Astrocyte (in vitro differentiated cells and primary cell): ENCODE results near the gene PHF12. TPM values are rescaled to one million over a fixed set of nuclear protein-coding genes. Genes with fewer than 3 reads are reported as not detected.

ENCODE experiments used
- DNase-seq: peaks from one replicate; pipeline ENCODE4 v3.0.0-alpha.2; 2010; ENCODE audit warnings: low read depth
- FAIRE-seq: peaks from 2 replicates; lab custom pipeline; 2011; peaks lifted over from hg19 to GRCh38; lab: Jason Lieb, UNC
- H2AFZ ChIP-seq: 2 replicates; pipeline ENCODE4 v1.6.0; 2012; ENCODE audit warnings: low read depth, low read length, inconsistent platforms
- H3K27ac ChIP-seq: 2 replicates; pipeline ENCODE4 v1.5.1; 2011; ENCODE audit warnings: low read depth, low read length, inconsistent platforms
- H3K27me3 ChIP-seq: 2 replicates; pipeline ENCODE4 v1.6.0; 2011; ENCODE audit warnings: low read length, inconsistent platforms; ENCODE audit not compliant: insufficient read depth
- H3K36me3 ChIP-seq: 2 replicates; pipeline ENCODE4 v1.5.1; 2011; ENCODE audit warnings: low read length, inconsistent platforms; ENCODE audit not compliant: insufficient read depth
- H3K4me1 ChIP-seq: 2 replicates; pipeline ENCODE4 v1.5.1; 2011; ENCODE audit warnings: low read length, inconsistent platforms; ENCODE audit not compliant: insufficient read depth
- H3K4me2 ChIP-seq: 2 replicates; pipeline ENCODE4 v1.6.0; 2012; ENCODE audit warnings: low read length, inconsistent platforms
- H3K4me3 ChIP-seq: 2 replicates; pipeline ENCODE4 v1.5.1; 2011; ENCODE audit warnings: low read depth, mild to moderate bottlenecking, low read length, inconsistent platforms; ENCODE audit not compliant: insufficient read depth
- H3K79me2 ChIP-seq: 2 replicates; pipeline ENCODE4 v1.6.0; 2012; ENCODE audit warnings: mild to moderate bottlenecking, low read length, inconsistent platforms; ENCODE audit not compliant: insufficient read depth
- H3K9ac ChIP-seq: 2 replicates; pipeline ENCODE4 v1.6.0; 2012; ENCODE audit warnings: mild to moderate bottlenecking, low read length, inconsistent platforms
- H3K9me3 ChIP-seq: 2 replicates; pipeline ENCODE4 v1.5.1; 2012; ENCODE audit warnings: low read depth, mild to moderate bottlenecking, low read length, inconsistent platforms; ENCODE audit not compliant: insufficient read depth
- H4K20me1 ChIP-seq: 2 replicates; pipeline ENCODE4 v1.6.0; 2012; ENCODE audit warnings: low read length, inconsistent platforms; ENCODE audit not compliant: insufficient read depth
- H3K27ac Mint-ChIP-seq: one replicate; pipeline ENCODE4 v1.8.0; 2021; ENCODE audit warnings: mild to moderate bottlenecking, mixed read lengths; ENCODE audit not compliant: unreplicated experiment
- H3K27me3 Mint-ChIP-seq: one replicate; pipeline ENCODE4 v1.8.0; 2021; ENCODE audit warnings: low read depth, mixed read lengths; ENCODE audit not compliant: unreplicated experiment
- H3K36me3 Mint-ChIP-seq: one replicate; pipeline ENCODE4 v1.8.0; 2021; ENCODE audit warnings: low read depth, mixed read lengths; ENCODE audit not compliant: unreplicated experiment
- H3K4me1 Mint-ChIP-seq: one replicate; pipeline ENCODE4 v1.8.0; 2021; ENCODE audit warnings: low read depth, mixed read lengths; ENCODE audit not compliant: unreplicated experiment
- H3K4me3 Mint-ChIP-seq: one replicate; pipeline ENCODE4 v1.8.0; 2021; ENCODE audit warnings: mild to moderate bottlenecking, moderate library complexity, mixed read lengths; ENCODE audit not compliant: unreplicated experiment
- H3K9me3 Mint-ChIP-seq: one replicate; pipeline ENCODE4 v1.8.0; 2021; ENCODE audit warnings: mild to moderate bottlenecking, mixed read lengths; ENCODE audit not compliant: unreplicated experiment
- EZH2 ChIP-seq: IDR thresholded peaks from 2 replicates; pipeline ENCODE4 v1.6.1; 2012; ENCODE audit warnings: mild to moderate bottlenecking, low read length, inconsistent platforms; ENCODE audit not compliant: insufficient read depth
- total RNA-seq: library from RNA; stranded (reverse); gene quantifications from 2 replicates; pipeline ENCODE4 v1.2.1, GENCODE V29; 2021
- TF ChIP-seq, protein P1 (sequence below): IDR thresholded peaks from 2 replicates; pipeline ENCODE4 v1.5.1; 2011; ENCODE audit warnings: low read depth, mild to moderate bottlenecking, inconsistent platforms, low read length, moderate library complexity; ENCODE audit not compliant: insufficient read depth

The PHF12 gene
- total RNA-seq, 1 donor from 2014 or later, result 41.6 TPM

DNA sequence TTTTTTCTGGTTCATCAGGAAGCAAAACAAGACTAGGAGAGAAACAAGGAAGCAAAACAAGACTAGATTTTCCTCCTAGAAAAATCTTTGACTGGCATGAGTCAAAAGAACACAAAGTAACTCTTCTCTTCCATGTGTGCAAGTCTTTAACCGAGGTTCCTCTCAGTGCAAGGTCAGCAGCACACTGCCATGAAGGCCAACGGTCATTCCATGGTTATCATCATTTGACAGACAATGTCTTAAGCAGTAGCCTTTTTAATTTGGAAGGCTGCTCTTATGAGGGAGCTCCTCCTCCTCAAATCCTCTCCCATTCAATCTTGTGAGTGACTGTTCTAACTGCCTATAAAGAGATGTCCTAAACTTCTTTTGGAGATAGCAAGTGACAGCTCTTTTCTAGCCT lies 33.0 kb downstream of the PHF12 start:
- H3K4me3 ChIP-seq, result no peak overlapping the region
- H3K4me1 ChIP-seq, result no peaks in the 10 kb centered on the region
- Mint-ChIP-seq H3K27ac (no peak overlapping the region), H3K27me3 (no peaks in the 10 kb centered on the region), H3K4me3 (no peak overlapping the region), H3K36me3 (peaks cover 45% of the 10 kb centered on the region), H3K4me1 (no peaks in the 10 kb centered on the region), H3K9me3 (no peaks in the 10 kb centered on the region)
- H3K9ac ChIP-seq, result no peak overlapping the region
- no peaks in the 10 kb centered on the region for H3K9me3 ChIP-seq
- peaks cover 88% of the 10 kb centered on the region for H4K20me1 ChIP-seq
- TF ChIP-seq, protein P1, sequence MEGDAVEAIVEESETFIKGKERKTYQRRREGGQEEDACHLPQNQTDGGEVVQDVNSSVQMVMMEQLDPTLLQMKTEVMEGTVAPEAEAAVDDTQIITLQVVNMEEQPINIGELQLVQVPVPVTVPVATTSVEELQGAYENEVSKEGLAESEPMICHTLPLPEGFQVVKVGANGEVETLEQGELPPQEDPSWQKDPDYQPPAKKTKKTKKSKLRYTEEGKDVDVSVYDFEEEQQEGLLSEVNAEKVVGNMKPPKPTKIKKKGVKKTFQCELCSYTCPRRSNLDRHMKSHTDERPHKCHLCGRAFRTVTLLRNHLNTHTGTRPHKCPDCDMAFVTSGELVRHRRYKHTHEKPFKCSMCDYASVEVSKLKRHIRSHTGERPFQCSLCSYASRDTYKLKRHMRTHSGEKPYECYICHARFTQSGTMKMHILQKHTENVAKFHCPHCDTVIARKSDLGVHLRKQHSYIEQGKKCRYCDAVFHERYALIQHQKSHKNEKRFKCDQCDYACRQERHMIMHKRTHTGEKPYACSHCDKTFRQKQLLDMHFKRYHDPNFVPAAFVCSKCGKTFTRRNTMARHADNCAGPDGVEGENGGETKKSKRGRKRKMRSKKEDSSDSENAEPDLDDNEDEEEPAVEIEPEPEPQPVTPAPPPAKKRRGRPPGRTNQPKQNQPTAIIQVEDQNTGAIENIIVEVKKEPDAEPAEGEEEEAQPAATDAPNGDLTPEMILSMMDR, result no peak
- TF ChIP-seq EZH2, result no peak
- no peaks in the 10 kb centered on the region for H3K27me3 ChIP-seq
- no peak overlapping the region for H3K4me2 ChIP-seq
- H3K27ac ChIP-seq, result no peak overlapping the region
- no peak for FAIRE-seq
- peaks cover 7% of the 10 kb centered on the region for H3K79me2 ChIP-seq
- peaks cover 66% of the 10 kb centered on the region for H3K36me3 ChIP-seq
- DNase-seq, result no peak
- no peak overlapping the region for H2AFZ ChIP-seq

DNA sequence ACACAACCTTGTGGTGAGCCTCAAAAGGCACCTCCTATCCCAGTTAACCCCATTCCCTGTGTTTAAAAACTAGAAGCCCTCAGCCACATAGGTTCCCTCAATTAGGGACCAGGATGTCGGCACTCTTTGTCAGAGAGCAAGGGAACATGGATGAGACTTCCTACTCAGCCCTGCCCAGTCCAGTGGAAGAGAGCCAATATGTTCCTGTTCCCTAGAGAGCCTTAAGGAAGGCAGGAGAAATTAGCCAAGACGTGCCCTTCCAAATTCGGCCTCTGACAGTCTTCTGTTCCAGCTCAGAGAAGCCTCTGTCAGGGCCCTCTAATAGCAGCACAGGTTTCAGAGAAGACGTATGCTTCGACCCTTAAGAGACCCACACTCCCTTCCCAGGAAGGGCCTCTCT lies 33.9 kb downstream of the PHF12 start:
- Histone ChIP-seq H4K20me1 (peaks cover 89% of the 10 kb centered on the region), H3K9ac (no peak overlapping the region)
- no peak overlapping the region for H3K27ac Mint-ChIP-seq

DNA sequence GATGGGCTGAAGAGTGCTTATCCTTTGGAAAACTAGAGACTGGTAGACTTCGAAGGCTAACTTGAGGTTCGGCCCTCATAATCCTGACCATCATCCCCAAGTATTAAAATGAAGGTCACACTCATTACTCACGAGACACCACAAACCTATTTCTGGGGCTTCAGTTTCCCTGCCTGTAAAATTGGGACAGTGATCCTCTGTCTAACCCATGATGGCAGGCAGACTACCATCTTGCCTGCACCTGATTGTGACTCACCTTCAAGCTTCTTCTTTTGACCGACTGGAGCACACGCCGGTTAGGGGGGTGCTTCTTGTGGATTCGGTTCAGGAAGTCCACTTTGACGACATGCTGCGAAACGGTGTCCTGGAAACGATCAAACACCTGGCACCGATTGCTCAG lies 34.3 kb downstream of the PHF12 start:
- H2AFZ ChIP-seq, result no peak overlapping the region
- no peaks in the 10 kb centered on the region for H3K9me3 Mint-ChIP-seq
- FAIRE-seq, result no peak
- H3K36me3 ChIP-seq, result peaks cover 75% of the 10 kb centered on the region
- no peak overlapping the region for H3K4me2 ChIP-seq
- H3K4me3 Mint-ChIP-seq, result no peak overlapping the region
- H3K27me3 Mint-ChIP-seq, result no peaks in the 10 kb centered on the region
- no peaks in the 10 kb centered on the region for H3K4me1 Mint-ChIP-seq
- no peak overlapping the region for H3K4me3 ChIP-seq
- no peak overlapping the region for H3K9ac ChIP-seq
- H3K36me3 Mint-ChIP-seq, result peaks cover 45% of the 10 kb centered on the region
- H3K27me3 ChIP-seq, result no peaks in the 10 kb centered on the region
- no peak for DNase-seq
- H3K4me1 ChIP-seq, result no peaks in the 10 kb centered on the region
- TF ChIP-seq EZH2, result no peak
- TF ChIP-seq, protein P1, result no peak
- H3K27ac Mint-ChIP-seq, result no peak overlapping the region
- peaks cover 7% of the 10 kb centered on the region for H3K79me2 ChIP-seq
- peaks cover 89% of the 10 kb centered on the region for H4K20me1 ChIP-seq
- no peaks in the 10 kb centered on the region for H3K9me3 ChIP-seq
- no peak overlapping the region for H3K27ac ChIP-seq

More for the DNA sequence above, 33.9 kb downstream of the PHF12 start:
- no peak for TF ChIP-seq EZH2
- TF ChIP-seq, protein P1, result no peak
- no peaks in the 10 kb centered on the region for H3K9me3 ChIP-seq
- H2AFZ ChIP-seq, result no peak overlapping the region
- FAIRE-seq, result no peak
- H3K9me3 Mint-ChIP-seq, result no peaks in the 10 kb centered on the region
- H3K4me1 ChIP-seq, result no peaks in the 10 kb centered on the region
- peaks cover 7% of the 10 kb centered on the region for H3K79me2 ChIP-seq
- H3K4me2 ChIP-seq, result no peak overlapping the region
- no peak overlapping the region for H3K4me3 ChIP-seq
- H3K36me3 ChIP-seq, result peaks cover 71% of the 10 kb centered on the region
- H3K27me3 Mint-ChIP-seq, result no peaks in the 10 kb centered on the region
- DNase-seq, result no peak
- no peak overlapping the region for H3K4me3 Mint-ChIP-seq
- H3K27ac ChIP-seq, result no peak overlapping the region
- no peaks in the 10 kb centered on the region for H3K27me3 ChIP-seq
- H3K4me1 Mint-ChIP-seq, result no peaks in the 10 kb centered on the region
- peaks cover 42% of the 10 kb centered on the region for H3K36me3 Mint-ChIP-seq
